Uterus (tissue), 2 donors: ENCODE measurements around the gene HDAC4.

ENCODE experiments used
- POLR2A ChIP-seq, 2 donors: fragments of 450-650 bp; IDR thresholded peaks; one replicate each; pipeline ENCODE4 v1.6.1; 2016; ENCODE audit warnings: antibody characterized with exemption in 2 of 2, mild to moderate bottlenecking in 1 of 2, moderate library complexity in 1 of 2
- TF ChIP-seq, protein P1 (sequence below), 4 experiments: fragments of 200-600 bp in 2 of 4; fragments of 450-650 bp in 2 of 4; sonication (generic) in 2 of 4; IDR thresholded peaks; one replicate each; pipeline ENCODE4 v1.5.1; 2016 to 2019; ENCODE audit warnings: antibody characterized with exemption in 4 of 4, mild to moderate bottlenecking in 2 of 4, moderate library complexity in 1 of 4

DNA sequence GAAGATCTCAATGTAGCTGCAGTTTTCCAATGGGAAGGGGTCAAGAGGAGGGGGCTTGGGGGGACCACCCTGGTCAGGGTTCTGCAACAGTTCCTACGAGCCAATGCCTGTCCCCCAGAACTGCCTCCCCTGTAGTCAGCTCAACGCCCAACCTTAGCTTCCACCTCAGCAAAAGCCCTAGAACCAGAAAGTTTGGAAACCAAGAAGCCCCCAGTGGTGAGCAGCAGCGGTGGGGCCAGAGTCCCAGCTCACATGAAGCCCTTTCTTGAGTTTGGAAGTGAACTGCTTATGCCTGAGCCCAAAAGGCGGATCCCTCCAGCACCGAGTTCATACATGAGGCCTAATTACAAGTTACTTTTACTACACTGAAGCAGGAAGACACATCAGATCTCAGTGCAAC is 162.4 kb downstream of the HDAC4 start:
- TF ChIP-seq, protein P1, sequence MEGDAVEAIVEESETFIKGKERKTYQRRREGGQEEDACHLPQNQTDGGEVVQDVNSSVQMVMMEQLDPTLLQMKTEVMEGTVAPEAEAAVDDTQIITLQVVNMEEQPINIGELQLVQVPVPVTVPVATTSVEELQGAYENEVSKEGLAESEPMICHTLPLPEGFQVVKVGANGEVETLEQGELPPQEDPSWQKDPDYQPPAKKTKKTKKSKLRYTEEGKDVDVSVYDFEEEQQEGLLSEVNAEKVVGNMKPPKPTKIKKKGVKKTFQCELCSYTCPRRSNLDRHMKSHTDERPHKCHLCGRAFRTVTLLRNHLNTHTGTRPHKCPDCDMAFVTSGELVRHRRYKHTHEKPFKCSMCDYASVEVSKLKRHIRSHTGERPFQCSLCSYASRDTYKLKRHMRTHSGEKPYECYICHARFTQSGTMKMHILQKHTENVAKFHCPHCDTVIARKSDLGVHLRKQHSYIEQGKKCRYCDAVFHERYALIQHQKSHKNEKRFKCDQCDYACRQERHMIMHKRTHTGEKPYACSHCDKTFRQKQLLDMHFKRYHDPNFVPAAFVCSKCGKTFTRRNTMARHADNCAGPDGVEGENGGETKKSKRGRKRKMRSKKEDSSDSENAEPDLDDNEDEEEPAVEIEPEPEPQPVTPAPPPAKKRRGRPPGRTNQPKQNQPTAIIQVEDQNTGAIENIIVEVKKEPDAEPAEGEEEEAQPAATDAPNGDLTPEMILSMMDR (IDR thresholded peaks at IDR 0.05) = no peak
- TF ChIP-seq POLR2A (IDR thresholded peaks at IDR 0.05) = no peak
